A549 (cell line): ENCODE measurements around the gene FGF5. TPM values are rescaled to one million over a fixed set of nuclear protein-coding genes. Genes with fewer than 3 reads are reported as not detected.

Experiments used
- ATAC-seq, 2 experiments: fragments of 200-7000 bp in 1 of 2; fragments of >200 bp in 1 of 2; cut with Nextera tagmentation in 1 of 2; cut with Tn5 transposase in 1 of 2; 3 replicates each; pipeline versions ENCODE4 v1.8.0 to v1.9.1; 2018 to 2020; ENCODE audit warnings: mild to moderate bottlenecking in 1 of 2, moderate library complexity in 1 of 2
- CTCF ChIA-PET: fragments of 300-600 bp; sonication (Branson Sonifier 250); formaldehyde crosslinking; extraction: SDS; loops from one replicate; lab custom pipeline; 2021; ENCODE audit warnings: antibody characterized with exemption, inconsistent platforms; lab: Yijun Ruan, JAX
- POLR2A ChIA-PET: fragments of 350-600 bp; formaldehyde crosslinking; extraction: SDS; loops from one replicate; lab custom pipeline; 2021; ENCODE audit warnings: antibody characterized with exemption, inconsistent platforms; lab: Yijun Ruan, JAX
- DNase-seq, 2 experiments: peaks; one replicate each; pipeline versions ENCODE4 v3.0.0 to v3.0.0-alpha.2; 2011 to 2016; ENCODE audit warnings: low read depth in 1 of 2, low spot score in 1 of 2
- FAIRE-seq: peaks from 2 replicates; lab custom pipeline; 2011; peaks lifted over from hg19 to GRCh38; lab: Jason Lieb, UNC
- H3K27ac ChIP-seq, 2 experiments: fragments of >200 bp; sonication (Bioruptor Twin); formaldehyde crosslinking; 3 replicates each; pipeline ENCODE4 v1.5.1; 2016 to 2017
- H3K4me1 ChIP-seq: fragments of >200 bp; sonication (Bioruptor Twin); formaldehyde crosslinking; 3 replicates; pipeline ENCODE4 v1.6.1; 2016
- H3K4me2 ChIP-seq: fragments of >200 bp; sonication (Bioruptor Twin); formaldehyde crosslinking; 3 replicates; pipeline ENCODE4 v1.6.1; 2016
- H3K4me3 ChIP-seq: fragments of >200 bp; sonication (Bioruptor Twin); formaldehyde crosslinking; 3 replicates; pipeline ENCODE4 v1.5.1; 2016
- H3K9me3 ChIP-seq: fragments of >200 bp; sonication (Bioruptor Twin); formaldehyde crosslinking; 3 replicates; pipeline ENCODE4 v1.6.1; 2016
- ATOH8 ChIP-seq: fragments of 250-450 bp; sonication (Bioruptor Pico); IDR thresholded peaks from 2 replicates; pipeline ENCODE4 v1.5.0; 2020; ENCODE audit warnings: low read depth, mild to moderate bottlenecking, moderate library complexity
- BCL3 ChIP-seq: fragments of >200 bp; sonication (Bioruptor Twin); formaldehyde crosslinking; IDR thresholded peaks from 3 replicates; pipeline ENCODE4 v1.6.1; 2016
- CEBPB ChIP-seq, 2 experiments: fragments of >200 bp in 1 of 2; sonication (Bioruptor Twin) in 1 of 2; formaldehyde crosslinking in 1 of 2; IDR thresholded peaks; 2 replicates each; pipeline ENCODE4 v1.6.1; 2012 to 2016
- CHD2 ChIP-seq: fragments of 150-350 bp; IDR thresholded peaks from 2 replicates; pipeline ENCODE4 v1.6.1; 2014; ENCODE audit warnings: low read length; ENCODE audit not compliant: partially characterized antibody
- CHD4 ChIP-seq: fragments of 200-600 bp; sonication (generic); IDR thresholded peaks from 2 replicates; pipeline ENCODE4 v1.6.1; 2016; ENCODE audit warnings: antibody characterized with exemption, mild to moderate bottlenecking, borderline replicate concordance
- EHF ChIP-seq: fragments of 250-450 bp; sonication (Bioruptor Pico); IDR thresholded peaks from 2 replicates; pipeline ENCODE4 v1.5.0; 2020; ENCODE audit warnings: mild to moderate bottlenecking
- EP300 ChIP-seq, 2 experiments: fragments of >200 bp; sonication (Bioruptor Twin); formaldehyde crosslinking; IDR thresholded peaks; 2 replicates in 1 of 2; 3 replicates in 1 of 2; pipeline ENCODE4 v1.6.1; 2016 to 2017
- ESRRA ChIP-seq: fragments of 150-350 bp; IDR thresholded peaks from 2 replicates; pipeline ENCODE4 v1.6.1; 2014; ENCODE audit warnings: mild to moderate bottlenecking, low read length, borderline replicate concordance
- FOSB ChIP-seq: fragments of 250-450 bp; sonication (Bioruptor Pico); IDR thresholded peaks from 2 replicates; pipeline ENCODE4 v1.5.0; 2020; ENCODE audit warnings: mild to moderate bottlenecking, moderate library complexity
- FOXS1 ChIP-seq: fragments of 250-450 bp; sonication (Bioruptor Pico); IDR thresholded peaks from 2 replicates; pipeline ENCODE4 v1.5.0; 2020; ENCODE audit warnings: mild to moderate bottlenecking, moderate library complexity
- GATA3 ChIP-seq: IDR thresholded peaks from 2 replicates; pipeline ENCODE4 v1.6.1; 2012; ENCODE audit warnings: borderline replicate concordance
- JUN ChIP-seq, 2 experiments: fragments of >200 bp; sonication (Bioruptor Twin); formaldehyde crosslinking; IDR thresholded peaks; 2 replicates in 1 of 2; 3 replicates in 1 of 2; pipeline ENCODE4 v1.6.1; 2016 to 2017
- KDM5A ChIP-seq: fragments of 200-600 bp; sonication (generic); IDR thresholded peaks from 2 replicates; pipeline ENCODE4 v1.6.1; 2016; ENCODE audit warnings: antibody characterized with exemption, mild to moderate bottlenecking
- MAFK ChIP-seq: fragments of 450-650 bp; IDR thresholded peaks from 2 replicates; pipeline ENCODE4 v1.6.1; 2014; ENCODE audit not compliant: partially characterized antibody
- MAX ChIP-seq: IDR thresholded peaks from 2 replicates; pipeline ENCODE4 v1.6.1; 2012
- MAZ ChIP-seq: fragments of 150-350 bp; IDR thresholded peaks from 2 replicates; pipeline ENCODE4 v1.6.1; 2014; ENCODE audit warnings: antibody characterized with exemption, low read depth, low read length, borderline replicate concordance
- MYC ChIP-seq: IDR thresholded peaks from 2 replicates; pipeline ENCODE4 v1.6.1; 2012; ENCODE audit warnings: mild to moderate bottlenecking, inconsistent platforms, low read length, improper control_type of control experiment, borderline replicate concordance
- NFE2L2 ChIP-seq: fragments of 150-350 bp; conservative IDR thresholded peaks from 2 replicates; pipeline ENCODE4 v1.6.1; 2014; ENCODE audit warnings: low read length
- NR3C1 ChIP-seq: fragments of >200 bp; sonication (Bioruptor Twin); formaldehyde crosslinking; IDR thresholded peaks from 3 replicates; pipeline ENCODE4 v1.6.1; 2017
- PHF8 ChIP-seq: fragments of 200-600 bp; sonication (generic); IDR thresholded peaks from 2 replicates; pipeline ENCODE4 v1.6.1; 2016; ENCODE audit warnings: low read depth, mild to moderate bottlenecking, antibody characterized with exemption, moderate library complexity, borderline replicate concordance
- POLR2A ChIP-seq: IDR thresholded peaks from 2 replicates; pipeline ENCODE4 v1.6.1; 2012; ENCODE audit warnings: mild to moderate bottlenecking, low read length
- RAD21 ChIP-seq, 2 experiments: fragments of >200 bp in 1 of 2; sonication (Bioruptor Twin) in 1 of 2; formaldehyde crosslinking in 1 of 2; IDR thresholded peaks in 1 of 2; conservative IDR thresholded peaks in 1 of 2; 2 replicates in 1 of 2; 3 replicates in 1 of 2; pipeline ENCODE4 v1.6.1; 2012 to 2018; ENCODE audit warnings: inconsistent platforms in 1 of 2
- ZC3H11A ChIP-seq: fragments of 450-650 bp; IDR thresholded peaks from 2 replicates; pipeline ENCODE4 v1.6.1; 2014; ENCODE audit warnings: antibody characterized with exemption, mild to moderate bottlenecking
- ZFP36 ChIP-seq: fragments of 450-650 bp; IDR thresholded peaks from 2 replicates; pipeline ENCODE4 v1.6.1; 2014; ENCODE audit warnings: borderline replicate concordance; ENCODE audit not compliant: partially characterized antibody
- ZNF302 ChIP-seq: fragments of 250-450 bp; sonication (Bioruptor Pico); IDR thresholded peaks from 2 replicates; pipeline ENCODE4 v1.9.0; 2021; ENCODE audit warnings: inconsistent platforms, mild to moderate bottlenecking, moderate library complexity
- ZSCAN20 ChIP-seq: fragments of 250-450 bp; sonication (Bioruptor Pico); IDR thresholded peaks from 2 replicates; pipeline ENCODE4 v1.8.0; 2022; ENCODE audit warnings: mild to moderate bottlenecking, moderate library complexity
- WGBS: methylation state at CpG from one replicate; pipeline ENCODE4 v1.1.6; 2017; ENCODE audit errors: missing lambda C conversion rate; 5-methylcytosine and 5-hydroxymethylcytosine counted together
- polyA plus RNA-seq, 4 experiments: library from polyadenylated mRNA; depleted of rRNA in 3 of 4; stranded (reverse); fragments of >200 nt; fragmentation: RNase III in 1 of 4; extraction: RNeasy Plus Mini Kit Qiagen cat#74134 plus additional on column Dnase treatment in 1 of 4; gene quantifications; 2 replicates in 3 of 4; 3 replicates in 1 of 4; pipeline ENCODE4 v1.2.3, GENCODE V29; 2011 to 2017
- TF ChIP-seq, protein P1 (sequence below): fragments of 200-600 bp; sonication (generic); IDR thresholded peaks from 2 replicates; pipeline ENCODE4 v1.6.1; 2016; ENCODE audit warnings: antibody characterized with exemption, mild to moderate bottlenecking, moderate library complexity

FGF5 gene
- polyA plus RNA-seq, 2 of the 4 experiments (the other 2 are of a cell fraction), result 0.21 TPM; not detected in 1

- TF ChIP-seq FOXS1 (CRISPR knock-in tag) (no peak), ATOH8 (CRISPR knock-in tag) (no peak), CHD4 (no peak)
These were observed 4.4 kb downstream of the FGF5 start (continued) for GRCh38 chr4:80270868-80271267.

- POLR2A ChIA-PET, result no interaction called here
- FAIRE-seq (no peak), DNase-seq (no peak), ATAC-seq (no peak)
- WGBS, result 58% methylated on average over 3 of the region's 3 CpGs
- Histone ChIP-seq H3K4me1 (no peaks in the 10 kb centered on the region), H3K9me3 (no peaks in the 10 kb centered on the region), H3K27ac (no peak overlapping the region), H3K4me2 (no peak overlapping the region), H3K4me3 (no peak overlapping the region)
- TF ChIP-seq ATOH8 (CRISPR knock-in tag), result no peak
- TF ChIP-seq EHF (CRISPR knock-in tag), result no peak
- TF ChIP-seq NFE2L2, result no peak
- TF ChIP-seq ZFP36, result no peak
- no peak for TF ChIP-seq CEBPB (IDR thresholded peaks at IDR 0.05)
- TF ChIP-seq, protein P1, sequence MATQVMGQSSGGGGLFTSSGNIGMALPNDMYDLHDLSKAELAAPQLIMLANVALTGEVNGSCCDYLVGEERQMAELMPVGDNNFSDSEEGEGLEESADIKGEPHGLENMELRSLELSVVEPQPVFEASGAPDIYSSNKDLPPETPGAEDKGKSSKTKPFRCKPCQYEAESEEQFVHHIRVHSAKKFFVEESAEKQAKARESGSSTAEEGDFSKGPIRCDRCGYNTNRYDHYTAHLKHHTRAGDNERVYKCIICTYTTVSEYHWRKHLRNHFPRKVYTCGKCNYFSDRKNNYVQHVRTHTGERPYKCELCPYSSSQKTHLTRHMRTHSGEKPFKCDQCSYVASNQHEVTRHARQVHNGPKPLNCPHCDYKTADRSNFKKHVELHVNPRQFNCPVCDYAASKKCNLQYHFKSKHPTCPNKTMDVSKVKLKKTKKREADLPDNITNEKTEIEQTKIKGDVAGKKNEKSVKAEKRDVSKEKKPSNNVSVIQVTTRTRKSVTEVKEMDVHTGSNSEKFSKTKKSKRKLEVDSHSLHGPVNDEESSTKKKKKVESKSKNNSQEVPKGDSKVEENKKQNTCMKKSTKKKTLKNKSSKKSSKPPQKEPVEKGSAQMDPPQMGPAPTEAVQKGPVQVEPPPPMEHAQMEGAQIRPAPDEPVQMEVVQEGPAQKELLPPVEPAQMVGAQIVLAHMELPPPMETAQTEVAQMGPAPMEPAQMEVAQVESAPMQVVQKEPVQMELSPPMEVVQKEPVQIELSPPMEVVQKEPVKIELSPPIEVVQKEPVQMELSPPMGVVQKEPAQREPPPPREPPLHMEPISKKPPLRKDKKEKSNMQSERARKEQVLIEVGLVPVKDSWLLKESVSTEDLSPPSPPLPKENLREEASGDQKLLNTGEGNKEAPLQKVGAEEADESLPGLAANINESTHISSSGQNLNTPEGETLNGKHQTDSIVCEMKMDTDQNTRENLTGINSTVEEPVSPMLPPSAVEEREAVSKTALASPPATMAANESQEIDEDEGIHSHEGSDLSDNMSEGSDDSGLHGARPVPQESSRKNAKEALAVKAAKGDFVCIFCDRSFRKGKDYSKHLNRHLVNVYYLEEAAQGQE, result no peak
- no peak for TF ChIP-seq CHD4
- no peak for TF ChIP-seq EP300 (IDR thresholded peaks at IDR 0.05)
- no peak for TF ChIP-seq ZC3H11A
- TF ChIP-seq MYC, result no peak
- TF ChIP-seq JUN (IDR thresholded peaks at IDR 0.05), result no peak
- CTCF ChIA-PET, result no interaction called here
These were observed 5.3 kb downstream of the FGF5 start for GRCh38 chr4:80271801-80272200.

GRCh38 chr4:80276931-80277330, 10.5 kb downstream of the FGF5 start:
- Histone ChIP-seq H3K4me2 (no peak overlapping the region), H3K27ac (no peak overlapping the region), H3K4me1 (no peaks in the 10 kb centered on the region), H3K4me3 (no peak overlapping the region), H3K9me3 (no peaks in the 10 kb centered on the region)
- DNase-seq, result no peak
- CTCF ChIA-PET, result no interaction called here
- no peak for ATAC-seq
- TF ChIP-seq RAD21 (conservative IDR thresholded peaks at IDR 0.05 in 1 of 2, IDR thresholded peaks at IDR 0.05 in 1 of 2) (no peak), MAZ (no peak), MYC (no peak), JUN (IDR thresholded peaks at IDR 0.05) (no peak), CEBPB (IDR thresholded peaks at IDR 0.05) (no peak)
- POLR2A ChIA-PET, result no interaction called here
- no peak for FAIRE-seq

DNA sequence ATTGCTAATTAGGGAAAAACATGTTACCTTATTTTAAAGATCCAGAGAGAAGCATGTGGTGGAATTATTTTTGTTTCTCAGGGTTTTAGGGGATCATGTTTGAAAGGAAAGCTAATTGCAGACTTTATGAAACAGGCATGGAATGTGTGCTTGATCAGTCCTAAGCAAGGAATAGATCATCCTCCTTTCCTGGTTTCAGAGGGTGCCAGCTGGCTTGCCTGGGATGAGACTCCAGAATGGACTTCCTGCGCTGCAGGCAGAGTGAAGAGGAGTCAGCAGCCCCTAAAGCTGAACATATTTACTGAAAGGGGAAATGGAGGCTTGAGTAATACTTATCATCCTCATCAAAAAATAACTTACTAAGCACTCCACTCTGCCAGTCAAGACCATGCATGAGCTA, 13.3 kb downstream of the FGF5 start:
- Histone ChIP-seq H3K4me1 (no peaks in the 10 kb centered on the region), H3K9me3 (no peaks in the 10 kb centered on the region), H3K27ac (no peak overlapping the region), H3K4me2 (no peak overlapping the region), H3K4me3 (no peak overlapping the region)
- 70% methylated on average over 1 of the region's 1 CpG for WGBS
- ChIA-PET POLR2A (no interaction called here), CTCF (no interaction called here)
- ATAC-seq (no peak), FAIRE-seq (no peak), DNase-seq (no peak)
- TF ChIP-seq EHF (CRISPR knock-in tag), result no peak
- TF ChIP-seq KDM5A, result no peak
- no peak for TF ChIP-seq ZSCAN20
- TF ChIP-seq MAX, result no peak
- TF ChIP-seq GATA3, result no peak
- no peak for TF ChIP-seq POLR2A
- no peak for TF ChIP-seq ESRRA
- no peak for TF ChIP-seq FOXS1 (CRISPR knock-in tag)
- no peak for TF ChIP-seq MAZ
- no peak for TF ChIP-seq MAFK
- TF ChIP-seq NR3C1, result no peak
- no peak for TF ChIP-seq PHF8
- TF ChIP-seq FOSB, result no peak
- TF ChIP-seq RAD21 (conservative IDR thresholded peaks at IDR 0.05 in 1 of 2, IDR thresholded peaks at IDR 0.05 in 1 of 2), result no peak
- no peak for TF ChIP-seq ZNF302
- TF ChIP-seq MYC, result no peak
- TF ChIP-seq BCL3, result no peak
- no peak for TF ChIP-seq ZC3H11A
- no peak for TF ChIP-seq CHD2
